Uterus (tissue), 2 donors: ENCODE results near the gene TCAF1.

Experiments used
- CTCF ChIP-seq, 4 experiments: fragments of 200-600 bp in 2 of 4; fragments of 450-650 bp in 2 of 4; sonication (generic) in 2 of 4; IDR thresholded peaks; one replicate each; pipeline ENCODE4 v1.5.1; 2016 to 2019; ENCODE audit warnings: antibody characterized with exemption in 4 of 4, mild to moderate bottlenecking in 2 of 4, moderate library complexity in 1 of 4
- POLR2A ChIP-seq, 2 donors: fragments of 450-650 bp; IDR thresholded peaks; one replicate each; pipeline ENCODE4 v1.6.1; 2016; ENCODE audit warnings: antibody characterized with exemption in 2 of 2, mild to moderate bottlenecking in 1 of 2, moderate library complexity in 1 of 2

DNA sequence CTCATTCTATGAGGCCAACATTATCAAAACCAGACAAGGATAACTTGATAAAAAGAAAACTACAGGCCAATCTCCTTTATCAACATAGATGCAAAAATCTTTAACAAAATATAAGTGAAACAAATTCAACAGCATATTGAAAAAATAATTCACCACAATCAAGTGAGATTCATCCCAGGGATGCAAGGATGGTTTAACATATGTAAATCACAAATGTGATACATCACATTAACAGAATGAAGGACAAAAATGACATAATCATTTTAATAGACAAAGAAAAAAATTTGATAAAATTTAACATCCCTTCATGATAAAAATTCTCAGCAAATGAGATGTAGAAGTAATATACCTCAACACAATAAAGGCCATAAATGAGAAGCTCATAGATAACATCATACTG lies 53.8 kb downstream of the TCAF1 start:
- TF ChIP-seq CTCF (IDR thresholded peaks at IDR 0.05) (no peak), POLR2A (IDR thresholded peaks at IDR 0.05) (no peak)
